Stimulated activated CD8-positive, alpha-beta memory T cell treated with anti-CD3 and anti-CD28 coated beads, Interleukin-12 subunit alpha, Interleukin-12 subunit beta, amount 100 ng/mL, for 1 hour (primary cell): Measurements from ENCODE around the gene NKX2-1.
"Not testable (repeated sequence)": the region's sequence is repeated elsewhere in the genome, so short reads cannot be mapped to it uniquely, and the experiment has no call there.

ENCODE experiments used
- DNase-seq: peaks from one replicate; pipeline ENCODE4 v3.0.0-alpha.2; 2020; ENCODE audit warnings: low read depth

The NKX2-1 gene

GRCh38 chr14:36519431-36520321 is at the start of gene NKX2-1:
TSS of gene NKX2-1 (minus strand) at chr14:36520232. CDS start at chr14:36520129, 103 bp downstream.
- DNase-seq = no peak

GRCh38 chr14:36556811-36557433 is 36.9 kb upstream of the NKX2-1 start:
- no peak for DNase-seq

GRCh38 chr14:36555998-36556743 is 36.1 kb upstream of the NKX2-1 start:
- no peak for DNase-seq

GRCh38 chr14:36553656-36554260 is 33.7 kb upstream of the NKX2-1 start:
- DNase-seq = no peak

GRCh38 chr14:36550899-36551298 is 30.9 kb upstream of the NKX2-1 start:
- no peak for DNase-seq

GRCh38 chr14:36544280-36544679 is 24.2 kb upstream of the NKX2-1 start:
- DNase-seq = not testable (repeated sequence)

DNA sequence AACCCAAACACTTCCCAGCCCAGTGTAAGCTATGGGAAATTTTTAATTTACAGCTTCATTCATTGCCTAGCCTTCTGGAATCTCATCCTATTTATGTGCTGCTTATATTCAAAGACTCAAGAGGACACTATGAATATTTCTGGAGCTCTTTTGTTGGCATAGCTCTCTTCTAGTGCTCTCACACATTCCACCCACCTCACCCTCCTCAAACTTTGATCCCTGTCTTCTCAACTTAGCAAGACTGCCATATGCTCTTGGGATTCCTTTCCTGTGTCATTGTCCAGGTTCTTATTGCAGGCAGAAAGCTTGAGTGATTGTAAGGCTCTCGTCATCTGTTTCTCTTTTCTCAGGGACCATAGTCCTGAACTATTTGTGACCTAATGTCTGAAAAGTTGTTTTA is 18.0 kb upstream of the NKX2-1 start:
- DNase-seq = no peak

- DNase-seq = no peak
These were observed 9.0 kb upstream of the NKX2-1 start for GRCh38 chr14:36529062-36529461.

DNA sequence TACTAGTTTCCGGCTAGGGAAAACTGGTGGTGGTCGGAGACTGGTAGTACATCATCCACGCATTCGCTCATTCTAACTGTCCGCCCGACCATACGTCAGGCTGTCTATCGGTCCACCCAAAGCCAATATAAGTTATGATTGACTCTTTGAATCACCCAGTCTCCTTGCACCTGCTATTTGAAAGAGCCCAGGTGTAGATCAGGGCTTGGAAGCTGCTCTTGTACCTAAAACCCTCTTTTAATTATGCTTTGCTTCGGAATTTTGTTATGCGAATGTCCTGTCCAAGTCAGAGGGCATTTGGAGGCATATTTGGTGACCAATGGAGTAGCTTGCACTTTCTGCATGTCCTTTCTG is 5.7 kb upstream of the NKX2-1 start:
- DNase-seq = no peak

DNA sequence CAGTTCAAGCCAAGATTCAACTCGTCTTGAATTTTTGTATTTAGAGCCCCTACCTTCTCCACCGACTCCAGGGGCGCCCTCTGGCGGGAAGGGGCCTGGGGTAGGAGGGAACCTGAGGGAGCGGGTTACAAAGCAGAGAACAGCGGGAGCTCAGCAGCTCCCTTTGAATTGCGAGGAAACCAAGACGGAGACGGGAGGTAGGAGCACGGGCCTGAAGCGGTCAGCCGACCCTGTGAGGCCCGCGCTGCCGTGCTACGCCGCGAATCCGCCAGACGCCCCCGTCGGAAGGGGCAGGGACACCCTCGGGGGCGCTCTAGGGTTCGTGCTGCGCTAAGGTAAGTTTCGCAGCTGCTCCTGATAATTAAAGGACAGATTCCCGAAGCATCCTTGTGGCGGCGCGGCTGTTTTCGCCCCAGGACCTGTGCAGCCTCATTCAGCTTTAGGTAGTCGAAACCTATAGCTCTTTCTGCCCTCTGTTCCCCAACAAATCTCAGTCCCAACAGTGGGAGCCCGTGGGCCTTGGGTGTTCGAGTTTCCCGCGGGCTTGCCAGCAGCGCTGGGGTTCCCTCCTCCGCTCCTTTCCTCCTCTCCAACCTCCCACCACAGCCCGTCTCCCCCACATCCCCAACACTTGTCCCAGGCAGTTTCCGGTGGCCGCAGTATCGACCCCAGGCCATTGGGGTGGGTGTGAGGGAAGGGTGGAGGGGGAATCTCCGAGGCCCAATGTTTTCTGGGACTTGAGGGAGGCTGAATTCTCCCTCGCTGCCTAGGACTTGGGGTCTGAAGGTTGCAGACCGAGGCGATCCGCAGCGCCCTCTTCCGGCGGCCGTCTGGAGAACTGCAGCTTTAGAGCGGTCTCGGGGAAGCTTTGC is 5.1 kb upstream of the NKX2-1 start:
- no peak for DNase-seq

GRCh38 chr14:36524220-36524837 is 4.3 kb upstream of the NKX2-1 start:
- DNase-seq = no peak

GRCh38 chr14:36522972-36523715 is 3.1 kb upstream of the NKX2-1 start:
- no peak for DNase-seq

DNA sequence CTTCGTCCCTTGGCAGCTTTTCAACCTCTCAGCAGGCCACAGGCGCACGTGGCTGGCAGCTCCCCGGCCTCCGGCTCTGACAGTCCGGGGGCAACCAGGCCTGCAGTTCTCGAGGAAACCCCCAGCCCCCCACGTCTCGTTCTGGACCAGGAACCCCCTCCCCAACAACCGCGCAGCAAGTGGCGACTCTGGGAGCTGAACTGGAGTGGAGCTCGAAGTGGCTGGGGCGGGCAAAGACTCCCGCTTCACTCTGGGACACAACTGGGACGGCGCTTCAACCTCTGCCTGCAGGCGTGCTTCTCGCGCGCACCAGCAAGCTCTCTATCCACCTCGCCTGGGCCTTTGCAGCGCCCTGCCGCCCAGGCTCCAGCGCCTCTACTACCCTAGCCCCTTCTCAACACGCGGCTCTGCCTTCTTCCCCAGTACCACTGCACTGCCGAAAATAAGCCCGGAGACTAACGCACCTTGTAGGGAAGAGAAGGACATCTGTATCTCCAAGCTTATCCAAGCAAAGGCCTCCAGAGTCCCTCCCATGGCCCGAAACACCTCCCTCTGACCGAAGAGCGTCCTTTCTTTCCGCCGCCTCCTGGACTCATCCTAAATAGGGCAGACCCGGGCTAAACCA is 2.4 kb upstream of the NKX2-1 start:
- no peak for DNase-seq

DNA sequence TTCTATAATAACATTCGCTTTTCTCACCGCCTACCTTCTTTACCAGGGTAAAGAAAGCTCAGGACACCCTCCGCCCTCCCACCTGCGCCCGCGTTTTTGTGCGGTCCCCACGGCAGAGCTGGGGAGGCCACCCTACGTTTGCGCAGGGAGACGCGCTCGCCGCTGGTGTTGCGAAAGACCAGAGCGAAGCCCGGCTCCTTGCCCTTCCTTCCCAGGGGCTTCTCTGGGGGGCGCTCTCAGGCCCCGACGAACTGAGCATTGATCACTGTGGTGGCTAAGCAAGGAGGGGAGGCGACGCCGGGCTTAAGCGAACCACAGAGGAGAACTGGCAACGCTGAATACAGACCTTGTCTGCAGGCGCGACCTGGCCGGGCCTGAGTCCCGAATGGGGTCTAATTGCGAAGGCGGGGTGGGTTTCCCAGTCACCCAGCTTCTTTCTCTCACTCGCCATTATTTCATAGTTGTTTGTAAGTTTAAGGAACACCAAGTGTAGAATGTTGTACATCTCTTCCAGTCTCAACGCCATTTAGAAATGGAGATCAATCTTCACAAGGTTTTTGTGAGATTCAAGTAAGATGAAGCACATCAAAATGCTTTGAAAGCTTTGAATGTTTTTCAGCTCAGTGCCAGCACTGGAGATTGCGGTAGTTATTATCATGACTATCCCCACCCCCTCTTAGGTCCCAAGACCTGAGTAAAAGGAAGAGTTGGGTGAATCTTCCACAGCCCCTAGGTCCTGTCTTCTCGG is 1.7 kb upstream of the NKX2-1 start:
- DNase-seq = no peak

DNA sequence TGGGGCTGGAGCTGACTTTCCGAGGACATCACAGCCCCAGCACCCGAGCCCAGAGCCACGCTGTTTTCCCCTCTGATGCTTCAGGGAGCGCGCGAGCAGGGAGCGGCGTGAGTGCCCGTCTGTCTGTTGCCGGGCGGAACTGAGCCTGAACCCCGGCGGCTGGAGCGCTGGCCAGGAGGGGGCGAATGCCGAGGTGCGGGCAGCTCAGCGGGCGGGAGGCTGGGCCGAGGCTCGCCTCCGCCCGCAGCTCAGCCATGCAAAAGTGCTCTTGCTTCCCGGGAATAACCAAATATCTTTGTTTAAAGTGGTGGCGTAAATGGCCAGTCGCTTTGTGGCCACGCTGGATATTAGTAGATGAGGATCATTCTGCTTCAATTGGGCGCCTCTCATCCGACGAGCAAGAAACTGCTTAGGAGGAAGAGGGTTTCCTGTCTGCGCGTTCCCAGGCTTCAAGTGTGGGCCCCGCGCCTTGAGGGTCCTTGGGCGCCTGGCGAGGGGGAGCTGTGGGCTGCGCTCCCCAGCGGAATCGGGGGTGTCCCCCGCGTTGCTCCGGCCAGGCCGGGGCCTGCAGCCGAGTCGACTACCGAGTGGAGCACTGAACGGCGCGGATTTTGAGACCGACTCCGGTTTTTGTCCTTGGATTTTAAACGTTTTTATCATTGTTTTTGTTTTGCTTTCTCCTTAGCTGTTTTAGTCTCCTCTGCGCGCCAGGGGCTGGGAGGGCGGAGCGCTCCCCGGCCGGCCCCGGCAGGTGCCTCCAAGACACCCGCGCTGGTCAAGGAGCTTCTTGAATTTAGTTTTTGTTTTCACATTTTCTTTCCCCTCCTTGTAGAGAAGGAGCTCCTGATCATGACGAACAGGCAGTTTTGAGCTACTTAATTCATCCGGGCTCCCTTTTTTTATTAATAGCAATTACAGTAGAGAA is 831 bp upstream of the NKX2-1 start:
- DNase-seq = no peak

GRCh38 chr14:36518586-36519430 is 1.2 kb downstream of the NKX2-1 start:
- DNase-seq = no peak

GRCh38 chr14:36518031-36518585 is 1.9 kb downstream of the NKX2-1 start:
- DNase-seq = no peak
